HG03442 (cell line): ENCODE measurements around the gene FOLR2.
"Not testable (repeated sequence)": the region's sequence is repeated elsewhere in the genome, so short reads cannot be mapped to it uniquely, and the experiment has no call there.

Experiments used
- ATAC-seq: cut with Tn5 transposase; IDR thresholded peaks from one replicate; pipeline ENCODE4 v1.9.1; 2021; ENCODE audit warnings: mild to moderate bottlenecking, moderate library complexity; ENCODE audit not compliant: unreplicated experiment

The FOLR2 gene

DNA sequence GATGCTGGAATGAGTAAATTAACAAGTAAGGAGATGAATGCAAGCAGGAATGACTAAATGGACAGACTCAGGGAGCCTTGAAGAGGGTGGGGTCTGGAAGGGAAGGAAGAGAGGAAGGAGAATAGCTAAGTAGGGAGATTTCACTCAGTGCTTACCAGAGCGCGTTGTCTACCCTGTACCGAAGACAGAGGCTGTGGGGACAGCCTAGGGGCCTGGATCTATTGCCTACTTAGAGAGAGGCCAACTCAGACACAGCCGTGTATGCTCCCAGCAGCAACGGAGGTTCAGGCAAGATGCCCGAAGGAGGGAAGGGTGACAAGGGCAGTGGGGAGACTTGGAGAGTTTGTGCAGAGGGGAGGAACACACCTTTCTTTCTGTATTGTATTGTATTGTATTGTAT is at the start of gene FOLR2:
Gene FOLR2, plus strand, starts transcription at position 157 of the 400 bp plus-strand sequence. CDS start 1,791 bp downstream, outside the sequence.
- no peak for ATAC-seq

DNA sequence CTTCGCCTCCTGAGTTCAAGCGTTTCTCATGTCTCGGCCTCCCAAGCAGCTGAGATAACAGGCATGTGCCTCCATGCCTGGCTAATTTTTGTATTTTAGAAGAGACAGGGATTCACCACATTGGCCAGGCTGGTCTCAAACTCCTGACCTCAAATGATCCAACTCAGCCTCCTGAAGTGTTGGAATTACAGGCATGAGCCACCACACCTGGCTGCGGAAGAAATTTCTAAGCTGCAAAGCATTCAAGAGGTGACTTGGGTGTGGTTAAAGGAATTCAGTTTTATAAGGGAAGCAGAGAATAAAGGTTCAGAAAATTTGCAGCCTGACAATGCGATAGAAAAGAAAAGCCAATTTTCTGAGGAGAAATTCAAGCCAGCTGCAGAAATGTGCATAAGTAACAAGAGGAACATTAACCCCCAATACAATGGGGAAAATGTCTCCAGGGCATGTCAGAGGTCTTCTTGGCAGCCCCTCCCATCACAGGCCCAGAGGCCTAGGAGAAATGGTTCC is 47.5 kb upstream of the FOLR2 start:
- not testable (repeated sequence) for ATAC-seq

DNA sequence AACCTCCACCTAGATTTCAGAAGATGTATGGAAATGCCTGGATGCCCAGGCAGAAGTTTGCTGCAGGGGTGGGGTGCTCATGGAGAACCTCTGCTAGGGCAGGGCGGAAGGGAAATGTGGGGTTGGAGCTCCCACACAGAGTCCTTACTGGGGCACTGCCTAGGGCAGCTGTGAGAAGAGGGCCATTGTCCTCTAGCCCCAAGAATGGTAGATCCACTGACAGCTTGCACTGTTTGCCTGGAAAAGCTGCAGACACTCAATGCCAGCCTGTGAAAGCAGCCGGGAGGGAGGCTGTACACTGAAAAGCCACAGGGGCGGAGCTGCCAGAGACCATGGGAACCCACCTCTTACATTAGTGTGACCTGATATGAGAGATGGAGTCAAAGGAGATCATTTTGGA is 46.8 kb upstream of the FOLR2 start:
- ATAC-seq = not testable (repeated sequence)

DNA sequence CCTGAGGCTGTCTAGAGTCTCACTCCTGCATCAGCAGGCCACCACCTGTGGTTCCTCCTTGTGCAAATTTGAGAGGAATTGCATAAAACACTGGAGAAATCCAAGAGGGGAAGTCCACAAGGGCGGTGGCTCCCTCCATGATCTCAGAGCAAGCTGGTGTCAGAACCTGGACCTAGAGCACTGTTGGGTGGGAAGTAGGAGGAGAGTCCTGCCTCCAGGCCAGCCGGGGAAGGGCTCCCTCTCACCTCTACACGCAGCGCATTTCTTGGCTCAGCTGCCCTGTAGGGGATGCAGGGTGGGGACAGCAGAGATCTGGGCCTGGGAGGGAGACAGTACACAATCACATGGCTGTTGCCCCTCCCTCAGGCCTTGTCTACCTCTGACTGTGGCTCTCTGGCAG is 44.6 kb upstream of the FOLR2 start:
- ATAC-seq = not testable (repeated sequence)

DNA sequence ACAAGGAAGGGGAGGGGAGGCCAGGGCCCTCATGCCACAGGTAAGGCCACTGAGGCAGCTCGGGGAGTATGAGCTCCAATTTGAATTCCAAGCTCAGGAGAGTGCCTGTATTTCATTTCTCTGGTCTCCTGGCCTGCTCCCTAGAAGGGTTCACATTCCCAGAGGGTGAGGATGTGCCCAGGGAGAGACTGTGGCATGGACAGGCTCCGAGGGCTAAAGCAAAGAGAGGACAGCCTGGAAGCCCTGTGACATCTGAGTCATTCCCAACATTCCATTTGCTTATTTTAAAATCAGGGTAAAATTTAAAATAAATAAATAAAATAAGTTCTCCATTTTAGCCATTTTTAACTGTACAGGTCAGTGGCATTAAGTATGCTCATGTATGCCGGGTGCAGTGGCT is 43.3 kb upstream of the FOLR2 start:
- ATAC-seq = no peak

DNA sequence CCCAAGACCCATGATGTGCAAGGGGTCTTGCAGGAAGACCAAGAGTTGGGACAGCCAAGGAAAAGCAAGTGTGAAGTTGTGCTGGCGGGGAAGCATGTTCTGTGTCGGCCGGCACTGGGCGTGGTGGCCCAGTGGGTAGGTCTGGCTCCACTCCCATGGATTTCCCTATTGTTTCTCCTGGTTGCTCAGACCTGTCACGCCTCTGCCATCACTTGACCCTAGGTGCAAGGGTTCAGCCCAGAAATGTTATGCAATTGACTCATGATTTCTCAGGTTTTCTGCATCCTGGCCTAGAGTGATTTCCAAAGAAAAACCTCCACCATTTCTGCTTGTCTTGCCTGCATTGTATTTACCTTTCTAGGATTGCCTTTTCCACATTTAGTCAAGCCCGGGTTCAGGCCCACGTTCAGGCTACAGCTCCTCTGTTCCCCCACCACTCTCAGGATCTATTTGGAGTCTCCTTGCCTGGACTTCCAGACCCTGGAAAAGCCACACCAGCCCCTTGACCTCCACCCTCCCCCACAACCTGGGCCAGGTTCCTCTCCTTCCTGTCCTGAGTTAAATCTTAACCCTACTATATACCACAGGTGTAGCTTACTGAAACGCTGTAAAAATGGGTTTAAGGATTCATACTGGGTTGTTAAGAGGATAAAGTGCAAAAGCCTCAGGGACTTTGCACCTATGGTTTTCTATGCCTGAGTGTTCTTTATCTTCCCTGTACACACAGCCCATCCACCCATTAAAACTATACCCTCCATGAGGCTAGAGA is 42.1 kb upstream of the FOLR2 start:
- ATAC-seq = no peak

DNA sequence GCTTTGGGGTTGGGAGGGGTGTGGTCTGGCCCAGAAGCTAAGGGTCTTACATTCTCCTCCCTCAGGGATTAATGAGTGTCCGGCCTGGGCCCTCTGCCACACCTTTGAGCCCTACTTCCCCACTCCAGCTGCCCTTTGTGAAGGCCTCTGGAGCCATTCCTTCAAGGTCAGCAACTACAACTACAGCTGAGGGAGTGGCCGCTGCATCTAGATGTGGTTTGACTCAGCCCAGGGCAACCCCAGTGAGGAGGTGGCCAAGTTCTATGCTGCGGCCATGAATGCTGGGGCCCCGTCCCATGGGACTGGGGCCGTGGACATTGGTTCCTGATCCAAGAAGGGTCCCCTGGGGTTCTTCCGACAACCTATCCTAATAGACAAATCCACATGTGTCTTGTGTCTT is 38.9 kb upstream of the FOLR2 start:
- no peak for ATAC-seq

DNA sequence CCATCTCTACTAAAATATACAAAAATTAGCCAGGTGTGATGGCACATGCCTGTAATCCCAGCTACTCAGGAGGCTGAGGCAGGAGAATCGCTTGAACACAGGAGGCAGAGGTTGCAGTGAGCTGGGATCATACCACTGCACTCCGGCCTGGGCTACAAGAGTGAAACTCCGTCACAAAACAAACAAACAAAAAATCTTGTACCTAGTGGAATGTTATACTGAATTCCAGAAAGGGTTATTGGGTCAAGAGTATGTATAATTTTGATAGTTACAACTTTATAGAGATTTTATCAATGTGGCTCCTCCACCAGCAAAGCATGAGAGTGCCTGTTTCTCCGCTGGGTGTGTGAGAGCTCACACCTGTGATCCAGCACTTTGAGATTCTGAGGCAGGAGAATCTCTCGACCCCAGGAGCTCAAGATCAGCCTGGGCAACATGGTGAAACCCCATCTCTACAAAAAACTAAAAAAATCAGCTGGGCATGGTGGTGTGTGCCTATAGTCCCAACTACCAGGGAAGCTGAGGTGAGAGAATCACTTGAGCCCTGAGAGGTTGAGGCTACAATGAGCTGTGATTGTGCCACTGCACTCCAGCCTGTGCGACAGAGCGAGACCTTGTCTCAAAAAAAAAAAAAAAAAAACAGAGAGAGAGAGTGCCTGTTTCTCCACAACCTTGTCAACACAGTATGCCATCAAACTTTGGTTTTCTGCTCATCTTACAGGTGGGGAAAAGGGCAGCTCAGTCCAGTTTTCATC is 37.4 kb upstream of the FOLR2 start:
- no peak for ATAC-seq

DNA sequence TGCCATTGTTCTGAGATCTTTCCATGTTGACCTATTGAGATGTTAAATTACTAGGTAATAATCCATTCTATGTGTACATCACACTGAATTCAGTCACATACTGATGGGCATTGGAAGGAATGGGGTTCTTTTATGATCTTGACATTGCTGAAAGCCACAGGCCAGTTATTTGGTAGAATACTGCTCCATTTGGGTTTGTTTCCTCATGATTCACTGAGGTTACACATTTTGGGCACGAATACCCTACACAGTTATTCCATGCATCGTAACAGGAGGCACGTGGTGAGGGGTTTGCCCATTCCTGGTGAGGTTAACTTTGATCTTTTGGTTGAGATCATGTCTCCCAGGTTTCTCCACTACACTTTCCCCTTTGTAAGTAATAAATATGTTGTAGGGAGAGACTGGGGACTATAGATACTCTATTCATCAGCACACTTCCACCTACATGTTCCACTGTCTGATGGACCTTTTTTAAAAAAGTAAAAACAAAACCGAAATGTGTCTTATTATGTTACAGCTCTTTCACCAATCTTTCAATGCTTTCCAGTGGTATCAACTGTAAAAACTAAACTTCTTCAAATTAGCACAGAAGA is 36.7 kb upstream of the FOLR2 start:
- ATAC-seq = no peak

DNA sequence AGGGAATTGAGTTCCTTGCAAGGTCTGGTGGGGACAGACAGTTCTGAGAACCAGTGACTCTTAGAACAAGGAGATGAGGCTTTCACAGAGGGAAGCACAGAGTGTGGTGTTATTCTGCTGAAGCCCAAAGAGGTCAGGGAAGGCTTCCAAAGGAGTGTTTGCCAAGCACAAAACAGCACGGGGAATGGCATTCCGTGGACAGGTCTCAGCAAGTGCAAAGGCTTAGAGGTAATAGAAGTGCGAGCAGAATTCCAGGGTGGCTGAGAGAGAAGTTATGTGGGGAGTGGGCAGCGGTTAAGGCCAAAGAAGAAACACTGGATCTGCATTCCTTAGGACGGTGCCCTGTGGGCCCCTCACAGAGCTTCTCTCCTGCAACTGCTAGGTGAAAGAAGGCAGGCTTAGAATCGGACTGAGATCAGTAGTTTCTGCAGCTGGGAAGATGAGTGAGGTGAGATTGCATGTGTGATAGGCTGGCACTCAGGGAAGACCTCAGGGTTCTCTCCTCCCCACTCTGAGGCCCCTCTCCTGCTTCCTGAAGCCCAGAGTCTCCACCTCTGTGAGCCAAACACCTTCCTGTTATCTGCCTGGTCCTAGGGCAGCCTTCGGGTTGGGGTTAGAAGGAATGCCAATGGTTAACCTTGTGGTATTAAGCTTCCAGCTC is 35.6 kb upstream of the FOLR2 start:
- not testable (repeated sequence) for ATAC-seq

DNA sequence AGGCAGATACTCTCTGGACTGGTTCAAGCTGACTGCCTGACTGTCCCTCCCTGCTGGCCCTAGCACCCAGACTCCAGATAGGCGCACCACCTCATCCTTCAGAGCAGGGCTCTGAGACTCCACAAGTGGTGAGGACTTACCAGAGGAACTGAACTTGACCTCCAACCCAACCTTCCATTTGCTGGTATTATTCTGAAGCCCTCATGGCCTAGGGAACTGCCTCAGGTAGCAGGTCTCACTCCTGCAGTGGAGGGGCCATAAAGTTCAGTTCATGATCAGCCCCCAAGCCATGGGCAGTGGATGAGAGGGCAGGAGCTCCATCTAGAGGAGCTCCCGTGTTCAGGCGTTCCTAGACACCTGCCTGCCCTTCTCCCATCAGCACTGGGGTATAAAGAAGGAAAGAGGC is 35.0 kb upstream of the FOLR2 start:
- ATAC-seq = not testable (repeated sequence)

DNA sequence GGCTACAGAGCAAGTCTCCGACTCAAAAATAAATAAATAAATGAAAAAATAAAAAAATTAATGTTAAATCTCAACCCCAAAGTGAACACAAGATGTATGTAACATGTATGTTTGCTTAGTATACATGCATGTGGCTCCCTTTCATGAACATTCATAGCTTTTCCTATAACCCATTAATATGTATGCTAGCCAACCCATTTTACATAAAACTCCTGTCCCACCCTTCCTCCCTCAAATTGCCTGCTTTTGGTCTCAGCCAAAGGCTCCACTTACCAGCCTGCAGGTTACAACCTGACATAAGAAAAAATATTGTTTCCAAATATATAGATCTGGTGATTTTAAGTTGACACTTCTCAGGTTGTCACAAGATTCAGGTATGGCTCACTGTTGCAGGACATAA is 28.3 kb upstream of the FOLR2 start:
- ATAC-seq = no peak

DNA sequence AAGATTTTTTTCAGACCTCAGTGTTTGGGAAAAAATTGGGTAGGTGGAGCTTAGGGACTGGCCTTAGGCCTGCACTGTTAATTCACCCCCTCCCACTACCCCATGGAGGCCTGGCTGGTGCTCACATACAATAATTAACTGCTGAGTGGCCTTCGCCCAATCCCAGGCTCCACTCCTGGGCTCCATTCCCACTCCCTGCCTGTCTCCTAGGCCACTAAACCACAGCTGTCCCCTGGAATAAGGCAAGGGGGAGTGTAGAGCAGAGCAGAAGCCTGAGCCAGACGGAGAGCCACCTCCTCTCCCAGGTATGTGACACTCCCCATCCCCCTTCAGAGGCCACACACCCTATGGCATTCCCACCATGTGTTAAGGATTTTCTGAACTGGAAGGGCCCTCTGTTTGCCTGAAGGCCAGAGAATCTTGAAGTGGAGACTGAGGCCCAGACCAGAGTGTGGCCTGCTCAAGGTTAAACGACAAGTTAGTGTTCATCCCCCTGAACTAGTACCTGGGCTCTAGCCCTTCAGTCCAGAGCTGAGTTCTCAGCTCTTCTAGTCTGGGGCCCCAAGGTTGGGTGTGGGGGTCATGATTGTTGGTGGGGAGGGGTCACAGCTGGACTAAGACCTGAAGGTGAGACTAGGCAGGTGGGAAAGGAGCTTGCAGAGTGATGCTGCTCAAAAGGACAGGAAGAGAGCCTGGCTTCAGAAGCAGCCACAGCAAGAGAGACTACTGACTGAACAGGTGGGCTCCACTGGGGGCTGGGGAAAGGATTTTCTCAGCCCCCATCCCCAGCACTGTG is 26.9 kb upstream of the FOLR2 start:
- ATAC-seq = no peak

DNA sequence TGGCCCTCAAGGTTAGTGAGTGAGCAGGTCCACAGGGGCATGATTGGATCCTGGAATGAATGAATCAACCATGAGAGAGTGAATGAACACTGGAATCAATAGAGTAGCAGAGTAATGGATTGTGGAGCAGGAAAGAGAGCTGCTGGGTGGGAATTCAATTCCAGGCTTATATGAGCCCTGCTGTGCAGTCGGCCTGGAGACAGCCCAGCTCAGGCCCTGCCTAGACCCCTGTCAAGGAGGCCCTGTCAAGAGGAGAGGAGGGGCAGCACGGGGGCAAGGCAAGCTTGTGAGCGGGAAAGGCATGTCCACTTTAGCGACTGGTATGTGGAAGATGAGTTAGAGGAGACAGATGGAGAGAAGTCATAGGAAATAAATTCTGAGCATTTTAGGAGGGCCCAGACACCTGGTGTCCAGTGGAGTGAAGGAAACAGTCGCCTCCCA is 25.9 kb upstream of the FOLR2 start:
- ATAC-seq = no peak

DNA sequence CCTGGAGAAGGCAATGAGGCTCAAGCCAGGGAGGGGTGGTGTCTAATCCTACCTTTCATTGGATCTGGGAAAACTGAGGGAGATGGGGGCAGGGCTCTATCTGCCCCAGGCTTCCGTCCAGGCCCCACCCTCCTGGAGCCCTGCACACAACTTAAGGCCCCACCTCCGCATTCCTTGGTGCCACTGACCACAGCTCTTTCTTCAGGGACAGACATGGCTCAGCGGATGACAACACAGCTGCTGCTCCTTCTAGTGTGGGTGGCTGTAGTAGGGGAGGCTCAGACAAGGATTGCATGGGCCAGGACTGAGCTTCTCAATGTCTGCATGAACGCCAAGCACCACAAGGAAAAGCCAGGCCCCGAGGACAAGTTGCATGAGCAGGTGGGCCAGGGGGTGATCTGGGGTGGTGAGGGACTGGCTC is 24.6 kb upstream of the FOLR2 start, which contains the start of gene FOLR1:
Gene FOLR1, plus strand, starts transcription at position 180 of the 421 bp plus-strand sequence. Its CDS starts 34 bp downstream, at position 214.
- ATAC-seq = no peak

DNA sequence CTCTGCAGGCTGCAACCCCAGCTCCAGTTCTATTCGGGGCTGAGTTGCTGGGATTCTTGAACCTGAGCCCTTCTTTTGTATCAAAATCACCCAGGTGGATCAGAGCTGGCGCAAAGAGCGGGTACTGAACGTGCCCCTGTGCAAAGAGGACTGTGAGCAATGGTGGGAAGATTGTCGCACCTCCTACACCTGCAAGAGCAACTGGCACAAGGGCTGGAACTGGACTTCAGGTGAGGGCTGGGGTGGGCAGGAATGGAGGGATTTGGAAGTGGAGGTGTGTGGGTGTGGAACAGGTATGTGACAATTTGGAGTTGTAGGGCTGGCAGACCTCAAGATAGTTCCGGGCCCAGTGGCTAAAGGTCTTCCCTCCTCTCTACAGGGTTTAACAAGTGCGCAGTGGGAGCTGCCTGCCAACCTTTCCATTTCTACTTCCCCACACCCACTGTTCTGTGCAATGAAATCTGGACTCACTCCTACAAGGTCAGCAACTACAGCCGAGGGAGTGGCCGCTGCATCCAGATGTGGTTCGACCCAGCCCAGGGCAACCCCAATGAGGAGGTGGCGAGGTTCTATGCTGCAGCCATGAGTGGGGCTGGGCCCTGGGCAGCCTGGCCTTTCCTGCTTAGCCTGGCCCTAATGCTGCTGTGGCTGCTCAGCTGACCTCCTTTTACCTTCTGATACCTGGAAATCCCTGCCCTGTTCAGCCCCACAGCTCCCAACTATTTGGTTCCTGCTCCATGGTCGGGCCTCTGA is 20.9 kb upstream of the FOLR2 start:
- ATAC-seq = no peak

DNA sequence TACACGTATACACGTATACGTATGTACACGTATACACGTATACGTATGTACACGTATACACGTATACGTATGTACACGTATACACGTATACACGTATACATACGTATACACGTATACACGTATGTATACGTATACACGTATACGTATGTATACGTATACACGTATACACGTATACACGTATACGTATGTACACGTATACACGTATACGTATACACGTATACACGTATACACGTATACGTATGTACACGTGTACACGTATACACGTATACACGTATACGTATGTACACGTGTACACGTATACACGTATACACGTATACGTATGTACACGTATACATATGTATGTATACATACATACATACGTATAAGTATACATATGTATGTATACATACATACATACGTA is 15.1 kb upstream of the FOLR2 start:
- not testable (repeated sequence) for ATAC-seq

DNA sequence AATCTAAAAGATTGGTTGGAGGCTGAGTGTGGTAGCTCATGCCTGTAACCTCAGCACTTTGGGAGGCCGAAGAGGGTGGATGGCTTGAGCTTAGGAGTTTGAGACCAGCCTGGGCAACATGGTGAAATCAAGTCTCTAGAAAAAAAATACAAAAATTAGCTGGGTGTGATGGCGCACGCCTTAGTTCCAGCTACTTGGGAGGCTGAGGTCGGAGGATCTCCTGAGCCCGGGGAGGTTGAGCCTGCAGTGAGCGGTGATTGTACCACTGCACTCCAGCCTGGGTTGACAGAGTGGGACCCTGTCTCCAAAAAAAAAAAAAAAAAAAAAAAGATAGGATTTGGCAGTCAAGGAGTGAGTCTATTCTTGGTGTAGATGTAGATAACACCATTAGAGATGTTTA is 14.0 kb upstream of the FOLR2 start:
- no peak for ATAC-seq

DNA sequence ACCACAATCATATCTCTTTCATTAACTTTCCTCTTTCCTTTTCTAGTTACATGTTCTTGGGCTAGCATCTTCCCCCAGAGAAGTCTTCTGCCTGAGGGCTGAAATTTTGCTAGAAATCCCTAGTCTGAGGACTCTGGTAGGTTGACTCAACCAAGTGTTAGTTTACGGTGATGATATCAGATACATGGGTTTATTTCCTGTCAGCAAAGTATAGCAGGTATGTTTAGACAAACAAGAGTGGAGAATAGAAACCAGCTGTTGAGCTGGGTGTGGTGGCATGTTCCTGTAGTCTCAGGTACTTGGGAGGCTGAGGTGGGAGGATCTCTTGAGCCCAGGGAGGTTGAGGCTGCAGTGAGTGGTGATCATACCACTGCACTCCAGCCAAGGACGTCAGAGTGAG is 13.4 kb upstream of the FOLR2 start:
- no peak for ATAC-seq
